Endothelial cell (in vitro differentiated cells): ENCODE results near the gene SHISA9. TPM values are rescaled to one million over a fixed set of nuclear protein-coding genes. Genes with fewer than 3 reads are reported as not detected.

Experiments used
- DNase-seq: peaks from one replicate; pipeline ENCODE4 v3.0.0; 2021; ENCODE audit warnings: low spot score
- H3K27ac Mint-ChIP-seq: one replicate; pipeline ENCODE4 v1.8.0; 2021; ENCODE audit warnings: mixed read lengths, inconsistent platforms; ENCODE audit not compliant: unreplicated experiment
- H3K27me3 Mint-ChIP-seq: one replicate; pipeline ENCODE4 v1.8.0; 2021; ENCODE audit warnings: mild to moderate bottlenecking, moderate library complexity, mixed read lengths, inconsistent platforms; ENCODE audit not compliant: unreplicated experiment
- H3K36me3 Mint-ChIP-seq: one replicate; pipeline ENCODE4 v1.8.0; 2021; ENCODE audit warnings: mild to moderate bottlenecking, low read depth, mixed read lengths, inconsistent platforms; ENCODE audit not compliant: unreplicated experiment
- H3K4me1 Mint-ChIP-seq: one replicate; pipeline ENCODE4 v1.8.0; 2021; ENCODE audit warnings: mild to moderate bottlenecking, mixed read lengths, inconsistent platforms; ENCODE audit not compliant: unreplicated experiment
- H3K4me3 Mint-ChIP-seq: one replicate; pipeline ENCODE4 v1.8.0; 2021; ENCODE audit warnings: mild to moderate bottlenecking, mixed read lengths, inconsistent platforms; ENCODE audit not compliant: unreplicated experiment
- H3K9me3 Mint-ChIP-seq: one replicate; pipeline ENCODE4 v1.8.0; 2021; ENCODE audit warnings: mixed read lengths, inconsistent platforms; ENCODE audit not compliant: unreplicated experiment
- CTCF ChIP-seq: fragments of 200-600 bp; sonication (generic); IDR thresholded peaks from one replicate; pipeline ENCODE4 v1.5.0; 2021; ENCODE audit warnings: antibody characterized with exemption; ENCODE audit not compliant: unreplicated experiment
- total RNA-seq: library from RNA; stranded (reverse); fragmentation: NEBNext Ultra II Directional; extraction: Animal tissue kit (Norgen Biotek cat#: 25700); gene quantifications from one replicate; pipeline ENCODE4 v1.2.1, GENCODE V29; 2021; ENCODE audit not compliant: unreplicated experiment

The SHISA9 gene
- total RNA-seq, 1 donor from 2014 or later: 0.49 TPM

DNA sequence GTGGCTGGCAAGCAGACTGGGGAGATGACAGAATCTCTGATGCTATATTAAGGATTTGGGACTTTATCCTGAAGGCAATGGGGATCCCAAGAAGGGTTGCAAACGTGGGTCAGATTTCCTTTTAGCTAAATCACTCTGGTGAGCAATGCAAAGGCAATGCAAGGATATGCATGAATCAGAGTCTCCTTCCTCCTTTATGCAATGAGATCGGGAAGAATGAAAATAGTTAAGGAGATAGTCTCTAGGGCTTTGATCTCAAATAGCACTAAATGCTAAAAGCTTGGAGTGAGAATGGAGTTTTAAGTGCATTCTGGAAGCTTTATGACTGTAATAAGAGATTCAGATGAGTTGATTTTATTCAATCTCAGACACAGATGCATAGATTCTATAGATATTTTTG lies 27.2 kb upstream of the SHISA9 start:
- Mint-ChIP-seq H3K9me3 (no peaks in the 10 kb centered on the region), H3K4me3 (no peak overlapping the region), H3K36me3 (no peaks in the 10 kb centered on the region), H3K4me1 (peaks cover 3% of the 10 kb centered on the region), H3K27ac (no peak overlapping the region), H3K27me3 (no peaks in the 10 kb centered on the region)
- no peak for TF ChIP-seq CTCF
- no peak for DNase-seq

DNA sequence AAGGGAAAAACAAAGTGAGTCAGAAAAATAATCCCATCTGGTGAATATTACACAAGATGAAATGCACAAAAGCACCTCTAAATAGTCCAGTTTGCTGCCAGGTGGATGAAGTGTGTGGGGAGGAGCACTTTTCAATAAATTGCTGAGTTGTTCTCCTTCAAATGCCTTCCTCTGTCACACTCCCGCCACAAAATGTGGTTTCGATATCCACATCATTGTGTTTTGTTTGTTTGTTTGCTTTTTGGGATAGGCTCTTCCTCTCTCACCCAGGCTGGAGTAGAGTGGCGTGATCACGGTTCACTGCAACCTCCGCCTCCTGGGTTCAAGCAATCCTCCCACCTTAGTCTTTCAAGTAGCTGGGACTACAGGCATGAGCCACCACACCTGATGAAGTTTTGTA lies 24.6 kb upstream of the SHISA9 start:
- Mint-ChIP-seq H3K27me3 (no peaks in the 10 kb centered on the region), H3K4me1 (peaks cover 3% of the 10 kb centered on the region), H3K4me3 (no peak overlapping the region), H3K9me3 (no peaks in the 10 kb centered on the region), H3K27ac (no peak overlapping the region), H3K36me3 (no peaks in the 10 kb centered on the region)
- no peak for TF ChIP-seq CTCF
- DNase-seq: no peak

DNA sequence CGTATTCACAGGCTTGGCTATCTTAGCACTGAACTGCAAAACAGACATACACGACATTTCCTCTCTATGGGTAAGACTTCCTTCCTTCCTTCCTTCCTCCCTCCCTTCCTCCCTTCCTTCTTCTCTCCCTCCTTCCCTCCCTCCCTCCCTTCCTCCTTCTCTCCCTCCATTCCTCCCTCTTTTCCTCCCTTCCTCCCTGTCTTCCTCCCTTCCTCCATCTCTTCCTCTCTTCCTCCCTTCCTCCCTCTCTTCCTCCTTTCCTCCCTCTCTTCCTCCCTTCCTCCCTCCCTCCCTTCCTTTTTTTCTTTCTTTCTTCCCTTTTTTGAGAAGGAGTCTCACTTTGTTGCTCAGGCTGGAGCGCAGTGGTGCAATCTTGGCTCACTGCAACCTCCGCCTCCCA lies 22.4 kb upstream of the SHISA9 start:
- Mint-ChIP-seq H3K4me1 (peaks cover 3% of the 10 kb centered on the region), H3K9me3 (no peaks in the 10 kb centered on the region), H3K4me3 (no peak overlapping the region), H3K27me3 (no peaks in the 10 kb centered on the region), H3K36me3 (no peaks in the 10 kb centered on the region), H3K27ac (no peak overlapping the region)
- DNase-seq: no peak
- no peak for TF ChIP-seq CTCF

DNA sequence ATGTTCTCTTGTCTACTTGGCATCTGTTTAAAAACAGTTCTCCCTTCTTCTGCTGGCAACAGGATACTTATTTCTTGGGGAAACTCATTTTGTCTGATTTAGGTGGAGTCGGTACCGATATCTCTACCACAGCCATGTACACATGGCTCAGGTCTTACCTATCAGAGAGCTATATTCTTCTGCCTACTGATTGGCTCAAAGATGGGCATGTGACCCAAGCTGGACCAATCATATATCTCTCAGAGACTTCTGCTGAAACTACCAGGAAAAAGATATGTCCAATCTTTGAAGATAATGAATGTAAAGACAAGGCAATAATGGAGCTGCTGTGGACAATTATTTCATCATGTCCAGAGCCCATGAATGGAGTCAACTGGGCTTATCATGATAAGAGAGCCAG lies 21.6 kb upstream of the SHISA9 start:
- H3K4me1 Mint-ChIP-seq: no peaks in the 10 kb centered on the region

DNA sequence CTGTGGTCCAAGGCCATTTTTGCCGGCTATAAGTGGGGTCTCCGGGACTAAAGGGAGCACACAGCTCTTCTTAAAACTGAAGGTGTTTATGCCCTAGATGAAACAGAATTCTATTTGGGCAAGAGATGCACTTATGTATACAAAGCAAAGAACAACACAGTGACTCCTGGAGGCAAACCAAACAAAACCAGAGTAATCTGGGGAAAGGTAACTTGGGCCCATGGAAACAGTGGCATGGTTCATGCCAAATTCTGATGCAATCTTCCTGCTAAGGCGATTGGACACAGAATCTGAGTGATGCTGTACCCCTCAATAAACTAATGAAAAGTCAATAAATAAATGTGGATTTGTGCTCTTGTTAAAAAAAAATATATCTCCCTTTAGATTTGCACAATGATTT lies 20.2 kb upstream of the SHISA9 start:
- H3K27ac Mint-ChIP-seq: no peak overlapping the region
- H3K4me1 Mint-ChIP-seq: no peaks in the 10 kb centered on the region
- no peaks in the 10 kb centered on the region for H3K27me3 Mint-ChIP-seq
- no peak overlapping the region for H3K4me3 Mint-ChIP-seq
- no peak for TF ChIP-seq CTCF
- DNase-seq: no peak
- no peaks in the 10 kb centered on the region for H3K36me3 Mint-ChIP-seq
- no peaks in the 10 kb centered on the region for H3K9me3 Mint-ChIP-seq

More for the DNA sequence above, 21.6 kb upstream of the SHISA9 start:
- Mint-ChIP-seq H3K9me3 (no peaks in the 10 kb centered on the region), H3K4me3 (no peak overlapping the region), H3K27me3 (no peaks in the 10 kb centered on the region), H3K36me3 (no peaks in the 10 kb centered on the region), H3K27ac (no peak overlapping the region)
- no peak for TF ChIP-seq CTCF
- no peak for DNase-seq
